ENCODE measurements around the gene ZC3H12D. TPM values are rescaled to one million over a fixed set of nuclear protein-coding genes. Genes with fewer than 3 reads are reported as not detected.

Gene ZC3H12D
- total and polyA plus RNA-seq, 2 donors (not counting 3 experiments of a cell fraction or from before 2014, with no cell fraction given): 0.06 TPM; not detected in 1

DNA sequence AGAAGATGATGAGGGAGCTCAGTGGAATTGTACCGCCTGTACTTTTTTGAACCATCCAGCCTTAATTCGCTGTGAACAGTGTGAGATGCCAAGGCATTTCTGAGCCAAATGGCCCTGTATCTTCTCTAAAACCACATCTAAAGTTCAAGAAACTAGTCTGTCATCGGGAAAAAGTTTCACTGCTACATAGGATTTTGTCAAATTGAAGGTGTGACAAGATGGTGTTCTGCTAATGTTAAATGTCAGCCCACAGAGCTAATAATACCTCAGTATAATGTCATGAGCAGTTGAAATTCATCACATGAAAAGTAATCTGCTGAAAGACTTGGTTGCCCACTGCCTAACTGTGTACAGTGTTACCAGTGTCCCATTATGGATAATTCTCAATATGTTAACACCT lies 75.2 kb downstream of the ZC3H12D start:
- no peak overlapping the region for H3K27ac ChIP-seq (ENCODE audit: insufficient read depth, low read depth, low read length)
- CTCF ChIA-PET: interaction anchor here (0.8 to 1.0 kb wide), 2 partner anchors 22 to 65 kb away, joined by 3 to 4 read pairs; no protein-coding TSS in a partner anchor
- dilution Hi-C loops (cut with MboI; ENCODE audit: extremely low pct_ligation_motif_present, low sequenced_read_pairs): no loop called here

More for the DNA sequence above, 75.2 kb downstream of the ZC3H12D start:
- Histone ChIP-seq H4K20me1 (replicated peaks; ENCODE audit: control insufficient read depth, extremely low read depth, insufficient read depth, low read length) (no peaks in the 10 kb centered on the region), H3K9me1 (replicated peaks; ENCODE audit: control insufficient read depth, extremely low read depth, insufficient read depth, low read length) (no peaks in the 10 kb centered on the region), H3K36me3 (ENCODE audit: control insufficient read depth in 2 of 2, extremely low read depth in 1 of 2, insufficient read depth in 2 of 2, low read length in 2 of 2) (peaks cover 5 to 7% of the 10 kb centered on the region in 2 experiments), H3K27me3 (ENCODE audit: control insufficient read depth in 2 of 2, insufficient read depth in 2 of 2, low read length in 2 of 2) (no peaks in the 10 kb centered on the region), H2AFZ (ENCODE audit: low read depth, low read length) (no peak overlapping the region), H3K9me3 (replicated peaks; ENCODE audit: control insufficient read depth, insufficient read depth, low read length) (no peaks in the 10 kb centered on the region), H3K4me3 (replicated peaks in 1 of 3; ENCODE audit: insufficient read depth in 1 of 3, low read depth in 1 of 3, low read length in 3 of 3) (no peak overlapping the region), H3K79me2 (ENCODE audit: control insufficient read depth, insufficient read depth, low read length) (no peaks in the 10 kb centered on the region), H3K4me2 (ENCODE audit: insufficient read depth, low read length) (no peak overlapping the region), H3K4me1 (ENCODE audit: control insufficient read depth, extremely low read depth, insufficient read depth, low read length) (no peaks in the 10 kb centered on the region), H3K9ac (replicated peaks; ENCODE audit: extremely low read depth, insufficient read depth, low read length) (no peak overlapping the region)
- BruUV-seq (replicated peaks): no TSS peak
- intact Hi-C loops (cut with micrococcal nuclease): loop anchor here (5.0 kb wide), 1 partner anchor 92 kb away; the partner anchor contains the start of gene TAB2
- TF ChIP-seq POLR2A (IDR thresholded peaks at IDR 0.05; ENCODE audit: low read depth, low read length) (no peak), JUN (IDR thresholded peaks at IDR 0.05; ENCODE audit: borderline replicate concordance, insufficient read depth, insufficient read length, low read depth) (no peak), MYC (IDR thresholded peaks at IDR 0.05; ENCODE audit: low read depth, low read length) (no peak), FOS (IDR thresholded peaks at IDR 0.05; ENCODE audit: borderline replicate concordance, insufficient read depth, low read length) (no peak), GATA2 (IDR thresholded peaks at IDR 0.05; ENCODE audit: insufficient read depth, insufficient read length, low read depth, low read length) (no peak)
- TF ChIP-seq, protein P1, sequence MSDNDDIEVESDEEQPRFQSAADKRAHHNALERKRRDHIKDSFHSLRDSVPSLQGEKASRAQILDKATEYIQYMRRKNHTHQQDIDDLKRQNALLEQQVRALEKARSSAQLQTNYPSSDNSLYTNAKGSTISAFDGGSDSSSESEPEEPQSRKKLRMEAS (IDR thresholded peaks at IDR 0.05; ENCODE audit: insufficient read depth, insufficient read length): no peak
- TF ChIP-seq, protein P2, sequence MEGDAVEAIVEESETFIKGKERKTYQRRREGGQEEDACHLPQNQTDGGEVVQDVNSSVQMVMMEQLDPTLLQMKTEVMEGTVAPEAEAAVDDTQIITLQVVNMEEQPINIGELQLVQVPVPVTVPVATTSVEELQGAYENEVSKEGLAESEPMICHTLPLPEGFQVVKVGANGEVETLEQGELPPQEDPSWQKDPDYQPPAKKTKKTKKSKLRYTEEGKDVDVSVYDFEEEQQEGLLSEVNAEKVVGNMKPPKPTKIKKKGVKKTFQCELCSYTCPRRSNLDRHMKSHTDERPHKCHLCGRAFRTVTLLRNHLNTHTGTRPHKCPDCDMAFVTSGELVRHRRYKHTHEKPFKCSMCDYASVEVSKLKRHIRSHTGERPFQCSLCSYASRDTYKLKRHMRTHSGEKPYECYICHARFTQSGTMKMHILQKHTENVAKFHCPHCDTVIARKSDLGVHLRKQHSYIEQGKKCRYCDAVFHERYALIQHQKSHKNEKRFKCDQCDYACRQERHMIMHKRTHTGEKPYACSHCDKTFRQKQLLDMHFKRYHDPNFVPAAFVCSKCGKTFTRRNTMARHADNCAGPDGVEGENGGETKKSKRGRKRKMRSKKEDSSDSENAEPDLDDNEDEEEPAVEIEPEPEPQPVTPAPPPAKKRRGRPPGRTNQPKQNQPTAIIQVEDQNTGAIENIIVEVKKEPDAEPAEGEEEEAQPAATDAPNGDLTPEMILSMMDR (IDR thresholded peaks at IDR 0.05; ENCODE audit: extremely low read depth in 1 of 2, insufficient read depth in 1 of 2, low read depth in 1 of 2, low read length in 2 of 2): no peak
- FAIRE-seq (no peak), DNase-seq (ENCODE audit: low read depth, low spot score) (no peak)
- POLR2A ChIA-PET: no interaction called here

Measured in endothelial cell of umbilical vein (primary cell).